Measurements from ENCODE around the gene COL19A1. TPM values are rescaled to one million over a fixed set of nuclear protein-coding genes. Genes with fewer than 3 reads are reported as not detected.
A peak's percentile ranks its signal among the peaks of the same experiment; 100 is the strongest.

COL19A1 gene
- total and polyA plus RNA-seq, 2 donors from 2014 or later = 0.60 to 1.1 TPM

GRCh38 chr6:70099732-70100131 is 233.4 kb downstream of the COL19A1 start:
- TF ChIP-seq CTCF (IDR thresholded peaks at IDR 0.05; ENCODE audit: borderline replicate concordance, extremely low read depth, insufficient read depth) = no peak
- DNase-seq (no peak), FAIRE-seq (no peak)
- no peak overlapping the region for H3K9ac ChIP-seq (ENCODE audit: low read length in 3 of 3)
- no peak overlapping the region for H3K4me3 ChIP-seq (ENCODE audit: low read length in 3 of 3)
- no peaks in the 10 kb centered on the region for H3K36me3 ChIP-seq (ENCODE audit: control insufficient read depth in 2 of 3, insufficient read depth in 3 of 3, low read length in 3 of 3)
- H3K27me3 ChIP-seq (ENCODE audit: control insufficient read depth, insufficient read depth, low read length) = no peaks in the 10 kb centered on the region
- intact Hi-C loops (cut with DNase I) = no loop called here
- no peak overlapping the region for H3K27ac ChIP-seq (ENCODE audit: low read depth in 2 of 2, low read length in 2 of 2)
- H3K9me3 ChIP-seq (ENCODE audit: control insufficient read depth in 2 of 3, insufficient read depth in 1 of 3, low read length in 3 of 3) = no peaks in the 10 kb centered on the region
- H3K4me1 ChIP-seq (ENCODE audit: control insufficient read depth in 2 of 3, insufficient read depth in 2 of 3, low read depth in 1 of 3, low read length in 3 of 3) = no peaks in the 10 kb centered on the region

- H3K4me3 ChIP-seq (ENCODE audit: low read length in 3 of 3) = no peak overlapping the region
- TF ChIP-seq CTCF (IDR thresholded peaks at IDR 0.05; ENCODE audit: borderline replicate concordance, extremely low read depth, insufficient read depth) = peak; percentile 18
- no peaks in the 10 kb centered on the region for H3K36me3 ChIP-seq (ENCODE audit: control insufficient read depth in 2 of 3, insufficient read depth in 3 of 3, low read length in 3 of 3)
- H3K4me1 ChIP-seq (ENCODE audit: control insufficient read depth in 2 of 3, insufficient read depth in 2 of 3, low read depth in 1 of 3, low read length in 3 of 3) = no peaks in the 10 kb centered on the region
- DNase-seq = no peak
- no peak for FAIRE-seq
- no peak overlapping the region for H3K27ac ChIP-seq (ENCODE audit: low read depth in 2 of 2, low read length in 2 of 2)
- H3K27me3 ChIP-seq (ENCODE audit: control insufficient read depth, insufficient read depth, low read length) = no peaks in the 10 kb centered on the region
- no peak overlapping the region for H3K9ac ChIP-seq (ENCODE audit: low read length in 3 of 3)
- intact Hi-C loops (cut with DNase I) = no loop called here
- no peaks in the 10 kb centered on the region for H3K9me3 ChIP-seq (ENCODE audit: control insufficient read depth in 2 of 3, insufficient read depth in 1 of 3, low read length in 3 of 3)
Observed at GRCh38 chr6:70103798-70104197, 237.4 kb downstream of the COL19A1 start.

GRCh38 chr6:70107852-70108629 is 241.7 kb downstream of the COL19A1 start:
- peak; percentile 94 for FAIRE-seq
- H3K36me3 ChIP-seq (ENCODE audit: control insufficient read depth in 2 of 3, insufficient read depth in 3 of 3, low read length in 3 of 3) = no peaks in the 10 kb centered on the region
- H3K27me3 ChIP-seq (ENCODE audit: control insufficient read depth, insufficient read depth, low read length) = no peaks in the 10 kb centered on the region
- intact Hi-C loops (cut with DNase I) = no loop called here
- no peaks in the 10 kb centered on the region for H3K4me1 ChIP-seq (ENCODE audit: control insufficient read depth in 2 of 3, insufficient read depth in 2 of 3, low read depth in 1 of 3, low read length in 3 of 3)
- no peaks in the 10 kb centered on the region for H3K9me3 ChIP-seq (ENCODE audit: control insufficient read depth in 2 of 3, insufficient read depth in 1 of 3, low read length in 3 of 3)
- peak; percentile 15 for TF ChIP-seq CTCF (IDR thresholded peaks at IDR 0.05; ENCODE audit: borderline replicate concordance, extremely low read depth, insufficient read depth)
- DNase-seq = peak in 2 of 5 donors; percentile 71 to 79
- no peak overlapping the region for H3K27ac ChIP-seq (ENCODE audit: low read depth in 2 of 2, low read length in 2 of 2)
- H3K9ac ChIP-seq (ENCODE audit: low read length in 3 of 3) = no peak overlapping the region
- H3K4me3 ChIP-seq (ENCODE audit: low read length in 3 of 3) = no peak overlapping the region
